HFFc6 (cell line): Measurements from ENCODE around the gene PIWIL1. TPM values are rescaled to one million over a fixed set of nuclear protein-coding genes. Genes with fewer than 3 reads are reported as not detected.

Source experiments
- DNase-seq: peaks from one replicate; pipeline ENCODE4 v3.0.0-alpha.2; 2018
- H3K27ac Mint-ChIP-seq: 2 replicates; pipeline ENCODE4 v1.8.0; 2020; ENCODE audit warnings: mild to moderate bottlenecking, mixed read lengths
- H3K27me3 Mint-ChIP-seq: 2 replicates; pipeline ENCODE4 v1.8.0; 2021; ENCODE audit warnings: mild to moderate bottlenecking, moderate library complexity, mixed read lengths; ENCODE audit not compliant: insufficient read depth
- H3K36me3 Mint-ChIP-seq: 2 replicates; pipeline ENCODE4 v1.8.0; 2021; ENCODE audit warnings: low read depth, mixed read lengths
- H3K4me1 Mint-ChIP-seq: 2 replicates; pipeline ENCODE4 v1.8.0; 2020; ENCODE audit warnings: low read depth, mixed read lengths
- H3K4me3 Mint-ChIP-seq: 2 replicates; pipeline ENCODE4 v1.8.0; 2020; ENCODE audit warnings: mild to moderate bottlenecking, moderate library complexity, mixed read lengths
- H3K9me3 Mint-ChIP-seq: 2 replicates; pipeline ENCODE4 v1.8.0; 2020; ENCODE audit warnings: mild to moderate bottlenecking, mixed read lengths
- total RNA-seq, 6 experiments: library from RNA; stranded (reverse); fragmentation: NEBNext Ultra II Directional; extraction: Animal tissue kit (Norgen Biotek cat#: 25700); gene quantifications; 2 replicates in 1 of 6; 3 replicates in 5 of 6; pipeline ENCODE4 v1.2.3, GENCODE V29; 2021
- TF ChIP-seq, protein P1 (sequence below): fragments of 200-600 bp; sonication (generic); IDR thresholded peaks from 2 replicates; pipeline ENCODE4 v1.5.0; 2021; ENCODE audit warnings: antibody characterized with exemption, mild to moderate bottlenecking

Gene PIWIL1
- total RNA-seq, 6 experiments from 2014 or later: not detected

DNA sequence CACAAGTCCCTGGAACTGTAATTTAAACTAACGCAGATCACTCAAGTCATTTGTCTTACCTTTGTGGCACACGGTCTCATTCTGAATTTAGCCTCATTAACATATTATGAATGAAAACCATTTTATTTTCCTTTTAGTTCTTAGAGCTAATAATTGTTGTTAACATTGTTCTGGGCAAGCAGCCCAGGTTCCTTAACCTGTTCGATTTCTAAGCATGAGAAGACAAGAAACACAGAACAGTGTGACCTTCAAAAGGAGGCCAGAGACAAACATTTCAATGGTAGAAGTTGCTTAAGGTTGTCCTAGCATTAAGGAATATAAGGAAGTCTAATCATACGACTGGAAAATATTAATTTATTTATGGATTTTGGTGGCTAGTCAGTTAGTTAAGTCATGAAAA is 35.2 kb downstream of the PIWIL1 start:
- Mint-ChIP-seq H3K9me3 (peaks cover 66% of the 10 kb centered on the region), H3K27me3 (no peaks in the 10 kb centered on the region; the same call in 1 of the 2 replicates), H3K27ac (no peak overlapping the region), H3K4me3 (no peak overlapping the region), H3K36me3 (peaks cover 10% of the 10 kb centered on the region), H3K4me1 (no peaks in the 10 kb centered on the region)
- TF ChIP-seq, protein P1, sequence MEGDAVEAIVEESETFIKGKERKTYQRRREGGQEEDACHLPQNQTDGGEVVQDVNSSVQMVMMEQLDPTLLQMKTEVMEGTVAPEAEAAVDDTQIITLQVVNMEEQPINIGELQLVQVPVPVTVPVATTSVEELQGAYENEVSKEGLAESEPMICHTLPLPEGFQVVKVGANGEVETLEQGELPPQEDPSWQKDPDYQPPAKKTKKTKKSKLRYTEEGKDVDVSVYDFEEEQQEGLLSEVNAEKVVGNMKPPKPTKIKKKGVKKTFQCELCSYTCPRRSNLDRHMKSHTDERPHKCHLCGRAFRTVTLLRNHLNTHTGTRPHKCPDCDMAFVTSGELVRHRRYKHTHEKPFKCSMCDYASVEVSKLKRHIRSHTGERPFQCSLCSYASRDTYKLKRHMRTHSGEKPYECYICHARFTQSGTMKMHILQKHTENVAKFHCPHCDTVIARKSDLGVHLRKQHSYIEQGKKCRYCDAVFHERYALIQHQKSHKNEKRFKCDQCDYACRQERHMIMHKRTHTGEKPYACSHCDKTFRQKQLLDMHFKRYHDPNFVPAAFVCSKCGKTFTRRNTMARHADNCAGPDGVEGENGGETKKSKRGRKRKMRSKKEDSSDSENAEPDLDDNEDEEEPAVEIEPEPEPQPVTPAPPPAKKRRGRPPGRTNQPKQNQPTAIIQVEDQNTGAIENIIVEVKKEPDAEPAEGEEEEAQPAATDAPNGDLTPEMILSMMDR: no peak
- no peak for DNase-seq

DNA sequence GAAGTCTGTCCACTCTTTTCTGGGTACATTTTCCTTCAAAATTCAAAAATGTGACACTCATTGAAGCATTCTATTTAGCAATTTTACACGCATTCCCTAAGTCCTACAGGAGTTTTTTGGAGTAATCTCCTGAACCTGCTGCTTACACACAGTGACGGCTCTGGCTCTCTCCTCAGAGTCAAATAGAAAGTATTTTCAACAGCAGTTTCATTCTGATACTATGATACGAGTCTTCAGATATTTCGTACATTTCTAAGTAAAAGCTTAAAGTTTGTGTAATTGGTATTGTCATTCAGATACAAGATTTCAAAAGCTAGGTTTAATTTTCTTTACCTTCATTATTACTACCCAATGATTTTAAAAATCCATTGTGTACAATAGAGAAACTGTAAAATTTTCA is 36.4 kb downstream of the PIWIL1 start:
- Mint-ChIP-seq H3K27me3 (no peaks in the 10 kb centered on the region; the same call in 1 of the 2 replicates), H3K36me3 (peaks cover 10% of the 10 kb centered on the region), H3K4me1 (no peaks in the 10 kb centered on the region), H3K9me3 (peaks cover 61% of the 10 kb centered on the region), H3K27ac (no peak overlapping the region), H3K4me3 (no peak overlapping the region)
- TF ChIP-seq, protein P1: no peak
- no peak for DNase-seq

DNA sequence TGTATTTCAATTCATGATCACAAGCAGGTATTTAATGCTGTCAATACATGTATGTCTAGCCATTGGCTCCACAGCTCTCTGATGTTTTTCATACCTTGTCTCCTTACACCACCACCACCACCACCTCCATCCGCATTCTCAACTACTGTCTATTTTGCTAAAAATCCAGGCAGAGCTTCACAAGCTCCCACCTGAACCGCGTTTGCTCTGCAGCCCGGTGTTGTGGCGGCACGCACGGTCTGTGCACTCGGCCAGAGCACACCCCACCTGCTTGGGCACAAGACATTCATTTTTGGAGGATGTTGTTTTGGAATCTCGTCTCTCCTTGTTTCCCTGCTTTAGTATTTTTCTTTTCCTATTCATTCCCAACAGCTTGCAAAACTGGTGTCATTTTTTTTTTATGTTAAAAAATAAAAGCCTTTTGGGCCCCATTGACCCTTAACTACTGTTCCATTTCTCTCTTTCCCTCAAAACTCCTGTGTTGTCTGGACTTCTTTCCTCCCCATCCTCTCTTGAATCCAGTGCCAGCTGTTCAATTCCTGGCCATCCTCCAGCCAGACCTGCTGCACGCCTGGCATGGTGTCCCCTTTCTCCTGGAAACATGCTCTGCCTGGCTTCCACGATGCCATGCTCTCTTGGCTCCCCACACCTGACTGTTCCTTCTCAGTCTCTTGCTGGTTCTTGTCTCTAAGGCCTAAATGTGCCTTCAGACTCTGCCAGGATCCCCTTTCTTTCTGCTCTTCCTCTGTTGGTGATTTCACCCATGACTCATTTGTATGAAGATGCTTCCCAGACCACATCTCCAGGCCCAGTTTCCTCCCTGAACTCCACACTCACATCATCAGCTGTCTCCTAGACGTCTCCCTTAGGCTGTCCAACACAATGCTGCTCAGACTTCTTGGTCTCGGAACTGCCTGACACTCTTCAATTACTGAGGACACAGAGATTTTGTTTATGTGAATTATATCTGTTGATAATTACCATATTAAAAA is 37.9 kb downstream of the PIWIL1 start:
- TF ChIP-seq, protein P1: no peak
- no peak overlapping the region for H3K27ac Mint-ChIP-seq
- DNase-seq: no peak
- H3K4me1 Mint-ChIP-seq: no peaks in the 10 kb centered on the region
- no peaks in the 10 kb centered on the region; the same call in 1 of the 2 replicates for H3K27me3 Mint-ChIP-seq
- H3K9me3 Mint-ChIP-seq: peaks cover 51% of the 10 kb centered on the region
- no peak overlapping the region for H3K4me3 Mint-ChIP-seq
- peaks cover 10% of the 10 kb centered on the region for H3K36me3 Mint-ChIP-seq

DNA sequence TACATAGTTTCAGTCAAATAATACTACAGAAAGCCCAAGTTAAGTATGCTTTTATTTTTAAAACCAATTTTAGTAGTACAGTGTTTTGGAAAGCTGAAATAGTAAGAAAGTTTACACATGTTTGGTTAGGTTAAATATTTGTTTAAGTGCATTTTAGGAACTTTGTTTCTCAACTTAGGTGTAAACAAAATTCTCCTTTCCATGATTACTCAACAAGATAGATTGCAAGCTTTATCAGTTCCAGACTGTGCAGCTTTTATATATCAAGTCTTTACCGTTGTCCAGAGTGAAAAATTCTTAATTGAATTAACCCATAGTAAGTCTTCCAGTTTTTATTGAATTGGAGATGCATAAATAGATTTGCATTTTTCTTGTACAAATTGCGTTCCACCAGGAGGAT is 45.1 kb downstream of the PIWIL1 start:
- Mint-ChIP-seq H3K4me1 (no peaks in the 10 kb centered on the region), H3K4me3 (no peak overlapping the region), H3K36me3 (no peaks in the 10 kb centered on the region), H3K9me3 (peaks cover 34% of the 10 kb centered on the region), H3K27me3 (no peaks in the 10 kb centered on the region; the same call in 1 of the 2 replicates), H3K27ac (no peak overlapping the region)
- TF ChIP-seq, protein P1: no peak
- no peak for DNase-seq

DNA sequence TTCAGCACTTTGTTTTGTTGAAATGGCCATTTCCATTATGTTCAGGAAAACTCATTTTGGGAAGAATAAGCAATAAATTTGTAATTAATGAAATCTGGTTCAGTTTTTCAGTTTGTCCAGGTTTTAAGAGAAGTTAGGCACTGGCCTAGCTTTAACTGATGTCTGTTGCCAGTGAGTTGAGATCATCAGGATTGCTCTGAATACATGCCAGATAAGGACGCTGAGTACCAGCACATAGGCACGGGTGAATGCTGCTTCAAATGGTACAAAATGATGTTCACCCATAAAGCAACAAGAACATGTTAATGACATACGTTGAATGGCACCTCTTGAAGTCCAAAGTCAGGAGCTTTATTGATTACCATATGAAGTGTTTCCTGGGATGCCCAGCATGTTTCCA is 46.5 kb downstream of the PIWIL1 start:
- H3K36me3 Mint-ChIP-seq: no peaks in the 10 kb centered on the region
- TF ChIP-seq, protein P1: no peak
- H3K27me3 Mint-ChIP-seq: no peaks in the 10 kb centered on the region; the same call in 1 of the 2 replicates
- no peak for DNase-seq
- no peak overlapping the region for H3K4me3 Mint-ChIP-seq
- no peaks in the 10 kb centered on the region for H3K4me1 Mint-ChIP-seq
- H3K27ac Mint-ChIP-seq: no peak overlapping the region
- peaks cover 33% of the 10 kb centered on the region for H3K9me3 Mint-ChIP-seq
